Central memory CD8-positive, alpha-beta T cell (primary cell): ENCODE results near the gene WDFY3.

Source experiments
- ATAC-seq: fragments of 150-1000 bp; cut with Tn5 transposase; replicated peaks from 2 replicates; pipeline ENCODE4 v1.10.0; 2022; ENCODE audit warnings: mild to moderate bottlenecking, moderate FRiP score, moderate number of reproducible peaks; ENCODE audit not compliant: poor library complexity, severe bottlenecking; ENCODE audit errors: extremely low read depth
- DNase-seq, 2 donors: peaks; one replicate each; pipeline ENCODE4 v3.0.0; 2021; ENCODE audit warnings: low spot score in 2 of 2
- H3K27ac Mint-ChIP-seq: one replicate; pipeline ENCODE4 v1.8.0; 2022; ENCODE audit warnings: low read depth, mild to moderate bottlenecking, moderate library complexity, mixed read lengths
- H3K27me3 Mint-ChIP-seq: one replicate; pipeline ENCODE4 v1.8.0; 2022; ENCODE audit warnings: mixed read lengths
- H3K36me3 Mint-ChIP-seq: one replicate; pipeline ENCODE4 v1.8.0; 2022; ENCODE audit warnings: mild to moderate bottlenecking, moderate library complexity, mixed read lengths; ENCODE audit not compliant: insufficient read depth
- H3K4me1 Mint-ChIP-seq: one replicate; pipeline ENCODE4 v1.8.0; 2022; ENCODE audit warnings: mixed read lengths
- H3K4me3 Mint-ChIP-seq: one replicate; pipeline ENCODE4 v1.8.0; 2022; ENCODE audit warnings: mild to moderate bottlenecking, moderate library complexity, mixed read lengths
- H3K9me3 Mint-ChIP-seq: one replicate; pipeline ENCODE4 v1.8.0; 2022; ENCODE audit warnings: mixed read lengths

Gene WDFY3

GRCh38 chr4:84892950-84893349, 73.5 kb downstream of the WDFY3 start:
- DNase-seq, result no peak
- Mint-ChIP-seq H3K4me3 (no peak overlapping the region), H3K4me1 (no peaks in the 10 kb centered on the region), H3K36me3 (no peaks in the 10 kb centered on the region), H3K27ac (no peak overlapping the region), H3K9me3 (peaks cover 14% of the 10 kb centered on the region), H3K27me3 (no peaks in the 10 kb centered on the region)
- ATAC-seq, result no peak

GRCh38 chr4:84887824-84888223, 78.7 kb downstream of the WDFY3 start:
- ATAC-seq, result no peak
- Mint-ChIP-seq H3K27me3 (no peaks in the 10 kb centered on the region), H3K9me3 (peaks cover 11% of the 10 kb centered on the region), H3K4me3 (no peak overlapping the region), H3K36me3 (no peaks in the 10 kb centered on the region), H3K4me1 (no peaks in the 10 kb centered on the region), H3K27ac (no peak overlapping the region)
- DNase-seq, result no peak

GRCh38 chr4:84879651-84880200, 86.8 kb downstream of the WDFY3 start:
- DNase-seq (no peak), ATAC-seq (no peak)
- Mint-ChIP-seq H3K4me1 (no peaks in the 10 kb centered on the region), H3K27me3 (no peaks in the 10 kb centered on the region), H3K4me3 (no peak overlapping the region), H3K36me3 (no peaks in the 10 kb centered on the region), H3K9me3 (peaks cover 8% of the 10 kb centered on the region), H3K27ac (no peak overlapping the region)

DNA sequence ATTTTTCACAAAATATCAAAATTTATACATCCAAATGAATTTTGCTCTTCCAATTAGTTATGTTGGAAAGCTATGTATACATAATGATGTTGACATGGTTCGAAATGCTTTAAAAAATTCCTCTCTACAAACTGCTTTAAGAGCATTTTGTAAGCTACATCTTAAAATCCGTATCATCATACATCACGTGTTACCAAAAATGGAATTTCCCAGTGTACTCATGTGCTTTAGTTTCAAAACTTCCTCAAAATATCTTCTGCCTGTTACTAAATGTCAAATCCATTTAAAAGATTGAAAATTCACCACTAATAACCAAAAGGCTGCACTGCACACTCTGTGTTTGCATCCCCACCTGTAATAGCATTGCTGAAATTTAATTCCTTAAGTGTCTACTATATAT, 87.9 kb downstream of the WDFY3 start:
- H3K9me3 Mint-ChIP-seq, result peaks cover 8% of the 10 kb centered on the region
- no peaks in the 10 kb centered on the region for H3K27me3 Mint-ChIP-seq

DNA sequence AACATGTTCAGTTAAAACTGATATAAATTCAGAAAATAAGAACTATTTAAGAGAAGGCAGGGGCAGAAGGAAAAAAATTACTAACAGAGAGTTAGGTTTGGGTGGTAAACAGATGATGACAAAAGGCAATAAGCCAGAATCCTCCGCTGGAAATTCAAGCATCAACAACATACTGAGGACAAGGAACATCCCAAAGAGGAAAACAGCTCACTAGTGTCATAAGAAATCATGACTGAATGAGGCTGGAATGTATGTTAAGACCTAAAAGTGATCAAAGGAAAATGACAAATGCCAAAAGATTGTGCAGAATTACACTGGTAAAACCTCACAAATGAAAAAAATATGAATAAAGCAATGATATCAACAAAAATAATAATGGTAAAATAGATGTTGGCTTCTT, 88.4 kb downstream of the WDFY3 start:
- DNase-seq, result no peak

More for the DNA sequence above, 87.9 kb downstream of the WDFY3 start:
- ATAC-seq (no peak), DNase-seq (no peak)
- Mint-ChIP-seq H3K36me3 (no peaks in the 10 kb centered on the region), H3K4me1 (no peaks in the 10 kb centered on the region), H3K27ac (no peak overlapping the region), H3K4me3 (no peak overlapping the region)

GRCh38 chr4:84877051-84877833, 89.2 kb downstream of the WDFY3 start:
- H3K27ac Mint-ChIP-seq, result no peak overlapping the region
- H3K9me3 Mint-ChIP-seq, result peaks cover 8% of the 10 kb centered on the region
- ATAC-seq (no peak), DNase-seq (no peak)
- no peaks in the 10 kb centered on the region for H3K27me3 Mint-ChIP-seq
- no peaks in the 10 kb centered on the region for H3K36me3 Mint-ChIP-seq
- no peak overlapping the region for H3K4me3 Mint-ChIP-seq
- no peaks in the 10 kb centered on the region for H3K4me1 Mint-ChIP-seq

More for the DNA sequence above, 88.4 kb downstream of the WDFY3 start:
- Mint-ChIP-seq H3K9me3 (peaks cover 8% of the 10 kb centered on the region), H3K27ac (no peak overlapping the region), H3K36me3 (no peaks in the 10 kb centered on the region), H3K4me1 (no peaks in the 10 kb centered on the region), H3K4me3 (no peak overlapping the region), H3K27me3 (no peaks in the 10 kb centered on the region)
- ATAC-seq, result no peak

DNA sequence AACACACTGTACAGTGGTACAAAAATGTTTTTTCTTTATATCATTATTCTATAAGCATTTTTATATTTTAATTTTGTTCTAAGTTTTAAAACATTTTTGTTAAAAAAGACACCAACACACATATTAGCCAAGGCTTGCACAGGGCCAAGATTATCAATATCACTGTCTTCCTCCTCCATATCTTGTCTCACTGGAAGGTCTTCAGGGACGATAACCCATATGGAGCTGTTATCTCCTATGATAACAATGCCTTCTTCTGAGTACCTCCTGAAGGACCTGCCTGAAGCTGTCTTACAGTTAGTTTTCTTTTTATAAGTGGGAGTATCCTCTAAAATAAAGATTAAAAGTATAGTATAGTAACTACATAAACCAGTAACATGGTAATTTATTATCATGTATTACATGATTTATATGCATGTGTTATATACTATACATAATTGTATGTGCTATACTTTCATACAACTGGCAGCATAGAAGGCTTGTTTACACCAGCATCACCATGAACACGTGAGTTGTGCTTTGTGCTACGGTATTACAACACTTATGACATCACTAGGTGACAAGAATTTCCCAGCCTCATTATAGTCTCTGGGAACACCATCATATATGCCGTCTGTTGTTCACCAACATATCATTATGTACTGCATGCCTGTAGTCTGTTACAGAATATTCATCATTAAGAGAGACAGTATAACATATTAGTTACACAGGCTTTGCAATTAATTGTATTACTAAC, 90.7 kb downstream of the WDFY3 start:
- no peak overlapping the region for H3K27ac Mint-ChIP-seq
- no peak for ATAC-seq
- H3K9me3 Mint-ChIP-seq, result peaks cover 8% of the 10 kb centered on the region
- H3K4me3 Mint-ChIP-seq, result no peak overlapping the region
- H3K36me3 Mint-ChIP-seq, result no peaks in the 10 kb centered on the region
- DNase-seq, result no peak
- no peaks in the 10 kb centered on the region for H3K4me1 Mint-ChIP-seq
- H3K27me3 Mint-ChIP-seq, result no peaks in the 10 kb centered on the region

GRCh38 chr4:84874619-84875018, 91.9 kb downstream of the WDFY3 start:
- Mint-ChIP-seq H3K36me3 (no peaks in the 10 kb centered on the region), H3K27me3 (no peaks in the 10 kb centered on the region), H3K4me1 (no peaks in the 10 kb centered on the region)

DNA sequence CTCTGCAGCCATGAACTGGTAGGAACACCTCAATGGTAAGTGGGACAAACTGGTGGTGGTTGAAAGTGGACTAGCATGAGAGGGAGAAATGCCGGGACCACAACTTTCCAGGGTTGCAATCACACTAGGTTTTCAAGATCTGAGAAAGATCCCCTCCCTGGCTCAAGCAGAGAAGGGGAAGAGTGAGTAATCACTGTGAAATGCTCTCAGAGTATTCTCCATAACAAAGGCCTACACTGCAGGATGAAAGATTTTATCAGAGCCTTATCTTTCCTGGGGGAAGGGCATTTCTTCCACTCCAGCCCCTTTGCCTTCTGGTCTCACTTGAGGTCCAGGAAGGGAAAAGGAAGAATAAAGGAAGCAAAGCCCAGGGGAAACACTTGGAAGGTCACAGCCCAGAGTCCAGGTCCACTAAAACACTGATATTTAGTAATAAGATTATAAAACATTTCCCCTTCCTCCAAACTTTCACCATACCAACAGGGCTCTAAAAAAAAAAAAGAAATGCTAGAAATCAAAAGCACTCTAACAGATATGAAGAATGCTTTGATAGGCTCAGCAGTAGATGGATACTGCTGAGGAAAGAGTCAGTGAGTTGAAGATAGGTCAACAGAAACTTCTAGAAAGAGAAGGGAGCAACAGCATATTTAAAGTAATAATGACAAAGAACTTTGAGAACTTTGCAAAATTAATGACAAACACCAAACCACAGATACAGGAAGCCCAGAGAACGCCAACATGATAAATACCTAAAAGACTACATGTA, 95.9 kb downstream of the WDFY3 start:
- no peak overlapping the region for H3K4me3 Mint-ChIP-seq
- no peak for ATAC-seq
- H3K9me3 Mint-ChIP-seq, result no peaks in the 10 kb centered on the region
- no peaks in the 10 kb centered on the region for H3K27me3 Mint-ChIP-seq
- no peak for DNase-seq
- H3K4me1 Mint-ChIP-seq, result no peaks in the 10 kb centered on the region
- no peak overlapping the region for H3K27ac Mint-ChIP-seq
- H3K36me3 Mint-ChIP-seq, result no peaks in the 10 kb centered on the region

More at GRCh38 chr4:84874619-84875018, 91.9 kb downstream of the WDFY3 start:
- H3K27ac Mint-ChIP-seq, result no peak overlapping the region
- no peak overlapping the region for H3K4me3 Mint-ChIP-seq
- DNase-seq (no peak), ATAC-seq (no peak)
- H3K9me3 Mint-ChIP-seq, result no peaks in the 10 kb centered on the region

GRCh38 chr4:84866295-84866694, 100.2 kb downstream of the WDFY3 start:
- no peaks in the 10 kb centered on the region for H3K36me3 Mint-ChIP-seq
- DNase-seq, result no peak

DNA sequence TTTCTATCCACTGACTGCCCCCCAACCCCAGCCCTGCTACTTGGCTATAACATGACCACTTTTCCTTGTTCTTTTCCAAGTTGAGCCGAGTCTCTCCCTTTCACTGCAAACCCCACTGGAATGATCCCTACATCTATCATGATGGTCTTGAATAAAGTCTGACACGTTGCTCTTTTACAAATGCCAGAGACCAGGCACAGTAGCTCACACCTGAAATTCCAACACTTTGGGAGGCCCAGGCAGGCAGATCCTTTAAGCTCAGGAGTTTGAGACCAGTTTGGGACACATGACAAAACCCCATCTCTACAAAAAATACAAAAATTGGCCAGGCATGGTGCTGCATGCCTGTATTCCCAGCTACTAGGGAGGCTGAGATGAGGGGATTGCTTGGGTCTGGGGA, 100.9 kb downstream of the WDFY3 start:
- ATAC-seq, result no peak
- Mint-ChIP-seq H3K9me3 (peaks cover 4% of the 10 kb centered on the region), H3K36me3 (no peaks in the 10 kb centered on the region), H3K27ac (no peak overlapping the region), H3K27me3 (no peaks in the 10 kb centered on the region), H3K4me3 (no peak overlapping the region), H3K4me1 (no peaks in the 10 kb centered on the region)
- no peak for DNase-seq

More at GRCh38 chr4:84866295-84866694, 100.2 kb downstream of the WDFY3 start:
- Mint-ChIP-seq H3K27me3 (no peaks in the 10 kb centered on the region), H3K27ac (no peak overlapping the region), H3K4me1 (no peaks in the 10 kb centered on the region), H3K4me3 (no peak overlapping the region), H3K9me3 (peaks cover 4% of the 10 kb centered on the region)
- ATAC-seq, result no peak

DNA sequence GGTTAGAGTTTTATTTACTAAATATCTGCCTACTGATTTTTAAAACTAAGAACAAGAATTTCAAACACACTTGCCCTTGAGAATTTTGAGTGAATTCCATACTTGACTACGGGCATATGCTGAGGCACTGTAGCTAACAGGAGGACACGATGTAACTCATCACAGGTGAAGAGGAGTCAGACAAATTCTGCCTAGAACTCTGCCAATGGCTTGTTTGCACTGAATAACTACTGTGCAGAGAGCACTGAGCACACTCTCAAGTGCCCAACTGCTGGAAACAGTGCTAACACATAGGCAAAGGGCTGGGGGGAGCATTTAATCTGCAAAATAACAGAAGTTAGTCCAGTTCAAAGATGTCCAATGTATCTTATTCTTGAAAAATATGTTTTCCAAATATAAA, 104.4 kb downstream of the WDFY3 start:
- DNase-seq (no peak), ATAC-seq (no peak)
- H3K27me3 Mint-ChIP-seq, result no peaks in the 10 kb centered on the region
- H3K4me1 Mint-ChIP-seq, result no peaks in the 10 kb centered on the region
- H3K27ac Mint-ChIP-seq, result no peak overlapping the region
- H3K4me3 Mint-ChIP-seq, result no peak overlapping the region
- peaks cover 13% of the 10 kb centered on the region for H3K9me3 Mint-ChIP-seq
- H3K36me3 Mint-ChIP-seq, result no peaks in the 10 kb centered on the region
